Measurements from ENCODE around the gene ROR1.

ROR1 gene

DNA sequence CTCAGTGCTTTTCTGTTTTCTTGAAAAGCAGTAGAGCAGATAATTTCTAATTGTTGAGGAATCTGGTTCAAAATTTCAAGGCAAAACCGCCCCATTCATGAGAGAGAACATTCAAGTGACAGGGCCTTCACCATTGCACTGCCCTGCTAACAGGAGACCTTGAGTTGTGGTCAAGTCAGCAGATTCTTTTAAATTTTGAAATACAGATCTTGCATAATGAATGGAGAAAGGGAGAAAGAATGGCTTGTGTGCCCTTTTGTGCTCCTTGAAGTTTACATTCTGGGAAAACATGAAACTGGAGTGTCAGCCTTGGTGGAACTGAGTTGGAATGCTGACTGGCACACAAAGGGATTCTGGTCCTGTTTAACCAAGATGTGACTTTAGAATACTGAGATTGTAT lies 265.1 kb downstream of the ROR1 start:
- FAIRE-seq, result no peak

- FAIRE-seq, result no peak
These were observed 265.6 kb downstream of the ROR1 start for GRCh38 chr1:64039390-64039926.

DNA sequence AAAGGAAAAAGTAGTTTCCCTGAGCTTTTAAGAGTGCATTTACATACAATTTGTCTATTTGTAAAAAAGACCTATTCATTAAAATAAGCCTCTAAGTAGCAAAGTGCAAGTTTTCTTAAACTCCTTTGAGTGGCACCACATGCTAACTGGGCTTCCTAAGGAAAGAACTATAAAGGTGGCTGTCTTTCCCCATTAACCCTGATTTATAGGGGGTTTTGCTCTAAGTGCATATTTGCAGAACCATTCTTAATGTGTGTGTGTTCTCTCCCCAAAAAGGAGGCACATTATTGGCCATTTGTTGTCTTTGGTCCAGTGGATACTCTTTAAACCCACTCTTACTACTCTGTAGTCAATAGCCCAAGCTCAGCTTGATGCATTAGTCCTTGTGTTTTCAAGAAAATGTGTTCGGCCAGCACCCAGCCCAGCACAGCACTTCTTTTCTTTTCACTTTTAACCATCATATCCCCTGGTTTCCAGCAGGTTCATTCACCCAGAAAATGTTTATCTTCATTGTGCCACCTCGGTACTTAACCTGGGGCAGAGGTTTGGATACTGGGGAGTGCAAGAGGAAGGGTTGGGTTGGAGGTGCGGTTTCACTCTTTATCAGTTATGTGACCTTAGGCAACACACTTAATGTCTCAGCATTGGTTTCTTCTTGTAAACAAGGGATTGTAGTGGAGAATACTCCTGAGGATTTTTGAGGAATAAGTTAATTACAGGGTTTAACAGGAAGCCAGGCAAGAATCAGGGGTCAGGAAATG lies 267.7 kb downstream of the ROR1 start:
- no peak for FAIRE-seq

DNA sequence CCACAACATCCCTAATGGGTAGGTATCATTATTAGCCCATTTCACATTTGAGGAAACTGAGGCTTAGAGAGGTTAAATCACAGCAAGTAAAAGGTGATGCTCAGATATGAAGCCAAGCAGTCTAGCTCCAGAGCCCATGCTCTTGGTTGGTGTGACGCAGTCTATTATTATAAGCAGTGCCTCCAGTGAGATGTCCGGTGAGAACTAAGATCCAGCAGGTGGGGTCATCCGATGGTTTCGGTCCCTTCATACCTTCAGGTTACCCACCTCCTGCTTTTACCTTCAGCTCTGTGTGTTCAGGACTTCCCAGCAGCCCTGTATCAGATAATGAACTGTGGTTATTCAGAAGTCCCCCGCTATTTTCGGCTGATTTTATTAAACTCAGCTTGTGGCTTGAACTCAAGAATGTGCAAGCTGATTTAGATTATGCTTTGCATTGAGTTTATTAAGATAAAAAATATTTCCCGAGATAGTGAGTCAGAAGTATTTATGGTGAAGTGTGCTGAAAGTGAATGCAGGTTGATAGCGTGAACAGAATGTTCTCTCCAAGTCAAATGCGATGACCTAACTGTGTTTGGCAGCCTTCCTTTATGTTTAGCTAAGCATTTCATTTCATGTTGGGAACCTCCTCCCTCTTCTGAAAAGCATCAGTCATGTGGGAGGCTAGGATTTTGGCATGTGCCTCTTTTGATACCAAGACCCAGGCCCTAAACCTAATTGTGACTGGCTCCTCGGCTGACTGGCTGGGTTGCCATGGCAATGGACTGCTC lies 268.7 kb downstream of the ROR1 start:
- no peak for FAIRE-seq

DNA sequence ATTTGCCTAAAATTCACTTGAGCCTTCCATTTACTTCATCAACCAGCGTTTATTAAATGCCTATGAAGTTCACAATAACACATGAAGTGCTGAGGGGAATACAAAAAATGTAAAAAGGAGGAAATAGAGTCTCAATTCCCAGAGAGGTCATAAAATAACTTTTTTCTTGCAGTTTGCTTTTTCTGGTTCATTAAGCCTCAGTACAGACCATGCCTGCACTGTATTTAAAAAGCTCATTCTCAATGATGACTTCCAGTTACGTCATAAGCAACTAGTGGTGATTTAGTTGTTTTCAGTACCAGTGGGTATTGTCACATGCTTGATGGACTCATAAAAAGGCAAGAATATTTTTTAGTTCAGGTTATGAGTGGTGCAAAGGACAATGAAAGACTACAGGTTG lies 269.5 kb downstream of the ROR1 start:
- no peak for FAIRE-seq

DNA sequence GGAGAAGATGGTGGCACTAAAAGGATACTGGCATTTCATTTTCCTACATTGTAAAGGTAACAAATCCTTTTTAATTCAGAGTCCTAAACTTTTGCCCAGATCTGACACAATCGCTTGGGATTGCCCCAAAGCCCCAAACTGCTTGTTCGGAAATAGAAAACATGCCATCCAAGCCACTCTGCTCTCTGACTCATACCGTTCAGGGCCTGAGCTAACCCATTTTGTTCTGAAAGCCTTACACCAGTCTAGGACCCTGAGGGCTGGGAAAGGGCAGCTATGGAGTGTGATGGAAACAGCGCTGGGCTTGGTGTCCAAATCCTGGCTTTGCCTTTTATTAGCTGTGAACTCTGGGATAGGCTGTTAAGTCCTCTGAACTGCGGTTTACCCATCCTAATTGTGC lies 270.2 kb downstream of the ROR1 start:
- FAIRE-seq, result no peak

DNA sequence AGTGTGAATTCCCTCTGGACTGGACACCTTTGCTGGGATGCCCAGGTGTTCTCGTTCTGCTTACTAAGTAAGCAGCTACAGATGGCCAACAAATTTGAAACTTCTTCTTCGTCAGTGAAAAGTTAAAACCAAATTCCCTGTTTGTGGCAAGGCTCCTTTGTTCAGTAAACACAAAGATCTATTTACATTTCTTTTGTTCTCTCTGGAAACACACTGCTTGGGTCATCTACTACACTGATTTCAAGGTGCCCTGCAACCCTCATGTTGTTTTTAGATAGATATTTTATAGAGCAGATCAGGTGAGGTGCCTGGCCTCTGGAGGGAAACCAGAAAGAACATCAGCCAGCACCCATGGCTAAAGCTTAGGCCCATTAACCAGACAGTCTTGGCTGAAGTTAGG lies 272.4 kb downstream of the ROR1 start:
- no peak for FAIRE-seq

DNA sequence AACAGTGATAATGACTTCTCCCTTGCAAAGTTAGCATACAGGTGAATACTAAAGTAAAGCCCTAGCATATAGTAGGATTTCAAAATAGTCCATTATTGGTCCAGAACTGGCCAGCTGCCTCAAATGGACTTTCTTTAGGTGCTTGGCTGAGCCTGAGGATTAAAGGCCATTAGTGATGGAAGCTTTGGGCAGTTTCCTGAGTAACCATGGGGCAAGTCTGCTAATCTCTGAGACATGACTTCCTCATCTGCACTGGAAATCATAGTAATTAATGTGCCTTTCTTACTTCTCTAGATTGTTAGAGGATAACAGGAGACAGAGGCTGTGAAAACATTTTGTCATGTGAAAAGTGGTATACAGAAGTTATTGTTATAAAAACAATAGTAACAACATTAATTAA lies 273.1 kb downstream of the ROR1 start:
- no peak for FAIRE-seq

GRCh38 chr1:64047549-64047996 lies 273.8 kb downstream of the ROR1 start:
- FAIRE-seq, result no peak

DNA sequence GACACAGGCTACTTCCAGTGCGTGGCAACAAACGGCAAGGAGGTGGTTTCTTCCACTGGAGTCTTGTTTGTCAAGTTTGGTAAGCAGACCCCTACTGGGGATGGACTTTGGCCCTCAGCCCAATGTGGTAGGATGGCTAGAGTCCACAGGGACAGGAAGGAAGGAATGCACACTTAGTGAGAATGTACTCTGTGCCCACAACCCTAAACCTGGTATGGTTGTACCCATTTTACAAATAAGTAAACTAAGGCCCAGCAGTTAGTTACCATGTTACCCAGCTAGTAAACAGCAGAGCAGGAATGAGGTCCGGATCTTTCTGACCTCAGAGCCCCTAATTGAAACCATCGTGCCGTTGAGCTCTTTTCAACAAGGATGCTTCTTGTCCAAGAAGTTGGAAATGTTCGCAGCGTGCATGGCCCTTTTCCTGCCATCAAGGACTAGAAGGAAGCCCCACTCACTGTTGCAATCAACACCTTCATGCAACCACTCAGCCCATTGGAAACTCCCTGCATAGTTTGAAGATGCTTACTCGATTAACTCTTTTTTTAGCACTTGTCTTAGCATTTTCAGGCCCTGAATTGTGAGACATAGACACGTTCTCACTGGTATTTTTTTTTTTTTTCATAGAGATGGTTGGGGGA lies 276.2 kb downstream of the ROR1 start:
- no peak for FAIRE-seq

DNA sequence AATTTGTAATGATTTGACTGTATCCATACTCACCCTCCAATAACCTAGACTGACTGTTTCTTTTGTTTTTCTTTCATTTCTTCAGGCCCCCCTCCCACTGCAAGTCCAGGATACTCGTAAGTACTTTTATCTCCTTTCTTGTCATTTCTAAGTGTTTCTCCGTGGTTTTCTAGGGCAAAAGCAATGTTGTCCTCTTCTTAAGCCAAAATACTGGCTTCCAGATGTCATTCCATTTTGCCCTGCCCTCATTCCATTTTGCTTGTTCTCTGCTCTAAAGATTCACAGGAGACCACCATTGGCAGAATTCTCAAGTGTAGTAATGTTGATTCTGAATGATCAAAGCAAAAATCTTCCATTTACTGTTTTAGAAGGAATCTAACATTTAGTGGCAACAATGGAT lies 276.8 kb downstream of the ROR1 start:
- FAIRE-seq, result no peak

- FAIRE-seq, result no peak
These were observed 278.0 kb downstream of the ROR1 start for GRCh38 chr1:64051796-64052195.

DNA sequence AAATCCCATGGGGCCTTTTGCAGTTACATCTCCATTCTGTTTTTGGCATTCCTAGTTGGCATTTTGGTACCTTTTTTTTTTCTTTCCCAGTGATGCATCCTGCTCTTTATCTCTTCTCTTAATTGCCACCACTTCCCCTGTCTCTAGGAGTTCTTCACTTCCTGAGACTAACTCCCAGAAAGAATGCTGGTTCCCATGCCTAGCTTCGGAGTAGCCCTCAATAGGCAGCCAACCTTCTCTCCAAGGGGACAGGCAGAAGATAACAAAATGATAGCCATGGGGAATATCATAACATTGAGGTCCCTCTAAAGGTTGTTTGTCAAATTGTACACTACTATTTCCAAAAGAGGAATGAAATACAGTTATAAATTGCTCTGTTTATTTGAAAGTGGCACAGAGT lies 279.0 kb downstream of the ROR1 start:
- FAIRE-seq, result no peak

- no peak for FAIRE-seq
These were observed 281.5 kb downstream of the ROR1 start for GRCh38 chr1:64055310-64055709.

DNA sequence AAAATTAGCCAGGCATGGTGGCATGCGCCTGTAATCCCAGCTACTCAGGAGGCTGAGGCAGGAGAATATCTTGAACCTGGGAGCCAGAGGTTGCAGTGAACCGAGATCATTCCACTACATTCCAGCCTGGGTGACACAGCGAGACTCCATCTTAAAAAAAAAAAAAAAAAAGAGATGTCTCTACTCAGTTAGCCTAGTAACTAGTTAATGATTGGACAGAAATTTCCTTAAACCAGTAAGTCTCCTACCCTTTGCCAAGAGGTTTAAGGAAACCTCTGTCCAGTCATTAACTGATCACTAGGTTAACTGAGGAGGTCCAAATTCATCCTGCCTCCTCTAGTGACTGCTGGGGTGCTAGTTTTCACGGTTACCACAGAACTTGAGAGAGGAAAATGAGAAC lies 285.7 kb downstream of the ROR1 start:
- FAIRE-seq, result no peak

DNA sequence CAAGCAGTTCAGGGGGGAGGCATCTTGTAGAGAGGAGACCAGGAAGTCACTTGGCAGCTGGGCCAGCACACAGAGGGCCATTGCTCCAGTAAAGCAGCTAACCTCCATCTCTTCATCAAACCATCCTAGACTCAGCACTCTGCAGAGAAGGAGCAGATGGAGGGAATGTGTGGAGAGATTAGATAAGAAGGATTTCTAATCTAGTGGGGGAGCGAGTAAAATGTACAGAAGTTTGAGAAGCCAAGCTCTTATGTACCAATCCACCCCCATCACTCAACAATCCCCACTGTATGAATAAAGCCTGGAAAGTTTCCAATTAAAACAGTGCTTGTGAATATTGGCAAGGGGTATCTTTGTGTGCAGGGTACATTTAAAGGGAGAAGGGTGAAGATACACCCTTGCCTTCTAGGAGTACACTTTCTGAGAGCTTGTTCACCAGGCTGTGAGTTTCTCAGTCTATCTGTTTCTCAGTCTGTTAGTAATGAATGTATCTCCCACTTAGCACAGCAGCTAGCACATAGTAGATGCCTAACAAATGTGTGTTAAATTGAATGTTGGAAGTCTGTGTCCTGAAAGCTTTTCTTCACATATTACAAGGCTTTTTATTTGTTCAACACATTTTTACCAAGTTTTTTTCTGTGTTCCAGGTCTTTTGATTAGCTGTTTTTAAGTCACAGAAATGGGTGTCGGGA lies 286.9 kb downstream of the ROR1 start:
- no peak for FAIRE-seq

- no peak for FAIRE-seq
These were observed 287.8 kb downstream of the ROR1 start for GRCh38 chr1:64061430-64062104.

GRCh38 chr1:64062529-64062928 lies 288.7 kb downstream of the ROR1 start:
- FAIRE-seq, result no peak

DNA sequence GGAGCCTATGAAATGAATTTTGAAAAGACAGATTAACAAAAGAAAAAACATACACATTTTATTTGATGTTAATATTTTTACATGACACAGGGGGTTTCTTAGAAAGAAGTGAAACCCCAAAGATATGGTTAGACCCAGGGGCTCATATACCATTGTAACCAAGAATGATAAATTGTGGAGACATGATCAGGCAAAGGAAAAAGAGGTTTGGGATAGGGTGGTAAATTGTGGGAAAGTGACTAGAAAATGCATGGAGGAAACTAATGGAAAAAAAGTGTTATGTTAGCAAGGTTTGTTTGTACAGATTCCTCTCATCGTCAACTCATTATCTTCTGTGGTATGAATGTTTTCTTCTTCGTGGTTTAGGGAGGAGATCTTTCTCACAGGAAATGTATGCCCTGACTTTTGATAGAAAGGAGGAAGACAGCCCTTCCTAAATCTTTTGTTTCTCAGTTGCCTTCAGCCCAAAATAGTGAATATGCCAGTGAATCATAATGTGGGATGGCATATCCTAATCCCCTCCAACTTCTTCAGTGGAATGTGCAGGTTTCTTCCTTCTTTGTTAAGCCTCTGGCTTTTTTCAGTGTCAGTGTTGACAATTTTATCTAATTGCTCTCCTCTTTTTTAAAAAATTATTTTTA lies 289.2 kb downstream of the ROR1 start:
- FAIRE-seq, result no peak

DNA sequence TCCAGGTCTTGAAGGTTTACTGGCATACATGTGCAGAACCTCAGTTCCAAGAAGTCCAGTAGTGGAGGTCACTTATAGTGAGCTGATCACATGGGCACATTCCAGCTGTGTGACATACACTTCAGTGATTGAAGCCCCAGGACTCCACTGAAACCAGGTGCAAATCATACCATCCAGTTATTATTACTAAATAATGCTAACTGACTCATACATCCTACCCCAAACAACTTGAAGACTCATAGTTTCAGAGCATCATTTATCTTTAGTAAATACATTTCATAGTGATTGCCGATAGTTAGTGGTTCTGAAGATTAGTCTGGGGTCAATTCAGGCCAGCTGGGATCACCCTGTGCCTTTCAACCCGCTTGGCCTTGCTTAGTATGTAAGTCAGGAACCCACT lies 291.8 kb downstream of the ROR1 start:
- FAIRE-seq, result no peak

- FAIRE-seq, result no peak
These were observed 298.4 kb downstream of the ROR1 start for GRCh38 chr1:64072089-64072793.

Measured in G401.6 (cell line).